H1 (cell line): ENCODE data around the gene RPL31.

ENCODE experiments used
- CEBPB ChIP-seq: IDR thresholded peaks from 2 replicates; pipeline ENCODE4 v1.6.1; 2012; ENCODE audit warnings: low read depth, low read length
- CTCF ChIP-seq, 3 experiments: IDR thresholded peaks; 1 replicate in 2 of 3; 2 replicates in 1 of 3; pipeline versions ENCODE4 v1.5.1 to v1.6.1; 2011; ENCODE audit warnings: low read length in 3 of 3, mild to moderate bottlenecking in 3 of 3, inconsistent platforms in 2 of 3, low read depth in 1 of 3, moderate library complexity in 1 of 3; ENCODE audit not compliant: insufficient read depth in 1 of 3; ENCODE audit errors: control extremely low read depth in 1 of 3
- E2F6 ChIP-seq: IDR thresholded peaks from 2 replicates; pipeline ENCODE4 v1.6.1; 2012; ENCODE audit warnings: inconsistent platforms
- MAFK ChIP-seq: IDR thresholded peaks from 2 replicates; pipeline ENCODE4 v1.6.1; 2012; ENCODE audit warnings: low read depth, mild to moderate bottlenecking, improper control_type of control experiment, low read length
- MAX ChIP-seq: IDR thresholded peaks from 2 replicates; pipeline ENCODE4 v1.6.1; 2012; ENCODE audit warnings: inconsistent platforms
- POLR2A ChIP-seq, 2 experiments: IDR thresholded peaks; 1 replicate in 1 of 2; 2 replicates in 1 of 2; pipeline ENCODE4 v1.6.1; 2011; ENCODE audit warnings: low read depth in 2 of 2, low read length in 2 of 2, mild to moderate bottlenecking in 2 of 2; ENCODE audit errors: control extremely low read depth in 1 of 2
- POLR2AphosphoS5 ChIP-seq: IDR thresholded peaks from 2 replicates; pipeline ENCODE4 v1.6.1; 2011; ENCODE audit warnings: low read depth, low read length
- SP1 ChIP-seq: IDR thresholded peaks from 2 replicates; pipeline ENCODE4 v1.6.1; 2011; ENCODE audit warnings: low read depth, low read length
- SUZ12 ChIP-seq: fragments of 200-600 bp; sonication (generic); IDR thresholded peaks from 2 replicates; pipeline ENCODE4 v1.6.1; 2012; ENCODE audit warnings: mild to moderate bottlenecking, inconsistent platforms, low read length, moderate library complexity, mixed read lengths

GRCh38 chr2:100997509-100998234 is 4.4 kb upstream of the RPL31 start:
- TF ChIP-seq POLR2A (IDR thresholded peaks at IDR 0.05; ENCODE audit: control extremely low read depth in 1 of 2, low read depth in 2 of 2, low read length in 2 of 2) (no peak), CTCF (IDR thresholded peaks at IDR 0.05; ENCODE audit: control extremely low read depth in 1 of 3, insufficient read depth in 1 of 3, low read depth in 1 of 3, low read length in 3 of 3) (no peak), SP1 (no peak), MAX (no peak), CEBPB (no peak), MAFK (no peak), SUZ12 (no peak), E2F6 (no peak), POLR2AphosphoS5 (no peak)
